Measurements from ENCODE around the gene HSPG2.

DNA sequence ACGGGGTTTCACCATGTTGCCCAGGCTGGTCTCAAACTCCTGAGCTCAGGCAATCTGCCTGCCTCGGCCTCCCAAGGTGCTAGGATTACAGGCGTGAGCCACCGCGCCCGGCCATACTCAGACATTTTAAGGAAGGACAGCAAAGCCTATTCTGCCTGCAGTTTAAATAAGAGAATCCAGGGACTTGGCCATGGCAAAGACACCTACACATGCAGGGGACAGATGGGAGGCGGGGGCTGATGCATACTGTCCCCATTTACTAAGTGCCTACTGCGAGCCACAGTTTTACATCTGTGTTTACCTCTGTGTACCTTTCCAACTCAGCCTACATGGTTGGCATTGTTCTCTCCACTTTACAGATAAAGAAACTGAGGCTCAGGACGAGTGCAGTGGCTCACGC is 99.6 kb downstream of the HSPG2 start:
- TF ChIP-seq NBN (IDR thresholded peaks at IDR 0.05; ENCODE audit: low read depth) (no peak), NFYB (IDR thresholded peaks at IDR 0.05; ENCODE audit: extremely low read depth, insufficient read length) (no peak)
